SK-N-SH (cell line): ENCODE data around the gene GPR68. TPM values are rescaled to one million over a fixed set of nuclear protein-coding genes. Genes with fewer than 3 reads are reported as not detected.

Experiments used
- CTCF ChIA-PET: fragments of 300-600, 350-600 bp; formaldehyde crosslinking; extraction: SDS; loops from one replicate; lab custom pipeline; 2021; lab: Yijun Ruan, JAX
- POLR2A ChIA-PET: fragments of 350-600 bp; sonication (Branson Sonifier 250); formaldehyde crosslinking; extraction: SDS; loops from one replicate; lab custom pipeline; 2020; ENCODE audit warnings: antibody characterized with exemption, inconsistent platforms; lab: Yijun Ruan, JAX
- DNase-seq: peaks from one replicate; pipeline ENCODE4 v3.0.0; 2012
- H2AFZ ChIP-seq: fragments of 200-600 bp; sonication (generic); 2 replicates; pipeline ENCODE4 v1.8.1; 2016; ENCODE audit warnings: antibody characterized with exemption, mild to moderate bottlenecking, low read depth
- H3F3A ChIP-seq: fragments of 200-600 bp; sonication (generic); replicated peaks from 2 replicates; pipeline ENCODE3; 2016; ENCODE audit warnings: antibody characterized with exemption, mild to moderate bottlenecking; ENCODE audit not compliant: insufficient read depth
- H3K27ac ChIP-seq, 2 experiments: fragments of 200-500 bp in 1 of 2; fragments of 200-600 bp in 1 of 2; sonication (Bioruptor generic) in 1 of 2; sonication (generic), shearing (Covaris generic) in 1 of 2; 2 replicates each; pipeline versions ENCODE4 v1.5.1 to v1.6.1; 2014 to 2016; ENCODE audit warnings: low read depth in 2 of 2, inconsistent platforms in 1 of 2, low read length in 1 of 2, mild to moderate bottlenecking in 1 of 2, mixed read lengths in 1 of 2
- H3K27me3 ChIP-seq: fragments of 200-600 bp; sonication (generic), shearing (Covaris generic); 2 replicates; pipeline ENCODE4 v1.6.1; 2016; ENCODE audit warnings: mixed run types; ENCODE audit not compliant: insufficient read depth
- H3K36me3 ChIP-seq, 2 experiments: fragments of 200-500 bp in 1 of 2; fragments of 200-600 bp in 1 of 2; sonication (Bioruptor generic) in 1 of 2; sonication (generic) in 1 of 2; replicated peaks in 1 of 2; 2 replicates each; pipeline versions ENCODE3 to v1.5.1; 2014 to 2016; ENCODE audit warnings: low read length in 1 of 2, mild to moderate bottlenecking in 1 of 2; ENCODE audit not compliant: insufficient read depth in 2 of 2, control insufficient read depth in 1 of 2
- H3K4me1 ChIP-seq, 2 experiments: fragments of 200-500 bp in 1 of 2; fragments of 200-600 bp in 1 of 2; sonication (Bioruptor generic) in 1 of 2; sonication (generic), shearing (Covaris generic) in 1 of 2; 2 replicates each; pipeline versions ENCODE4 v1.5.1 to v1.6.1; 2014 to 2016; ENCODE audit warnings: low read depth in 1 of 2, low read length in 1 of 2, mixed run types in 1 of 2; ENCODE audit not compliant: insufficient read depth in 2 of 2, control insufficient read depth in 1 of 2
- H3K4me2 ChIP-seq: fragments of 200-600 bp; sonication (generic), shearing (Covaris generic); 2 replicates; pipeline ENCODE4 v1.6.1; 2017; ENCODE audit warnings: mixed run types
- H3K4me3 ChIP-seq, 2 experiments: fragments of 200-500 bp in 1 of 2; fragments of 200-600 bp in 1 of 2; sonication (Bioruptor generic) in 1 of 2; sonication (generic), shearing (Covaris generic) in 1 of 2; 2 replicates each; pipeline versions ENCODE4 v1.5.1 to v1.8.1; 2014 to 2016; ENCODE audit warnings: low read depth in 2 of 2, inconsistent platforms in 1 of 2, low read length in 1 of 2, mild to moderate bottlenecking in 1 of 2, mixed read lengths in 1 of 2, moderate library complexity in 1 of 2
- H3K79me2 ChIP-seq: fragments of 200-600 bp; sonication (generic); 2 replicates; pipeline ENCODE4 v1.8.1; 2017; ENCODE audit warnings: mild to moderate bottlenecking; ENCODE audit not compliant: insufficient read depth
- H3K9ac ChIP-seq: fragments of 200-600 bp; sonication (generic); 2 replicates; pipeline ENCODE4 v1.6.1; 2017; ENCODE audit warnings: mixed run types
- H3K9me2 ChIP-seq: fragments of 200-600 bp; sonication (generic); 2 replicates; pipeline ENCODE4 v1.6.1; 2017; ENCODE audit warnings: mixed run types
- H3K9me3 ChIP-seq: fragments of 200-600 bp; sonication (generic); 2 replicates; pipeline ENCODE4 v1.6.1; 2017; ENCODE audit warnings: mixed run types, mild to moderate bottlenecking, moderate library complexity
- H4K20me1 ChIP-seq: fragments of 200-600 bp; sonication (generic); 2 replicates; pipeline ENCODE4 v1.6.1; 2017; ENCODE audit warnings: mild to moderate bottlenecking, mixed run types; ENCODE audit not compliant: insufficient read depth
- CHD2 ChIP-seq: fragments of 150-350 bp; IDR thresholded peaks from 2 replicates; pipeline ENCODE4 v1.6.1; 2018; ENCODE audit warnings: low read length; ENCODE audit not compliant: partially characterized antibody
- FOSL2 ChIP-seq: IDR thresholded peaks from 2 replicates; pipeline ENCODE4 v1.4.0; 2012; ENCODE audit warnings: low read depth, mild to moderate bottlenecking, moderate library complexity, borderline replicate concordance
- FOXJ3 ChIP-seq: sonication (generic); formaldehyde crosslinking; IDR thresholded peaks from 2 replicates; pipeline ENCODE4 v1.5.1; 2020; ENCODE audit warnings: mild to moderate bottlenecking, missing genetic modification reagents
- GABPA ChIP-seq: IDR thresholded peaks from 2 replicates; pipeline ENCODE4 v1.4.0; 2012; ENCODE audit warnings: low read depth, mild to moderate bottlenecking
- MEF2A ChIP-seq: IDR thresholded peaks from 2 replicates; pipeline ENCODE4 v1.4.0; 2012; ENCODE audit warnings: low read depth, borderline replicate concordance
- MXI1 ChIP-seq: IDR thresholded peaks from 2 replicates; pipeline ENCODE4 v1.6.1; 2012; ENCODE audit warnings: mild to moderate bottlenecking, low read depth, low read length, improper control_type of control experiment
- NRF1 ChIP-seq: IDR thresholded peaks from 2 replicates; pipeline ENCODE4 v1.6.1; 2012; ENCODE audit warnings: low read depth, mild to moderate bottlenecking, low read length
- POLR2AphosphoS5 ChIP-seq: IDR thresholded peaks from 2 replicates; pipeline ENCODE4 v1.6.1; 2012; ENCODE audit warnings: low read depth, low read length
- RAD21 ChIP-seq: IDR thresholded peaks from 2 replicates; pipeline ENCODE4 v1.6.1; 2012; ENCODE audit warnings: mild to moderate bottlenecking, low read length
- RCOR1 ChIP-seq: fragments of 150-350 bp; IDR thresholded peaks from 2 replicates; pipeline ENCODE4 v1.6.1; 2017; ENCODE audit warnings: antibody characterized with exemption, low read length
- RFX5 ChIP-seq: IDR thresholded peaks from 2 replicates; pipeline ENCODE4 v1.6.1; 2012; ENCODE audit warnings: mild to moderate bottlenecking, improper control_type of control experiment, low read length
- RXRA ChIP-seq: IDR thresholded peaks from 2 replicates; pipeline ENCODE4 v1.4.0; 2012; ENCODE audit warnings: low read depth, mild to moderate bottlenecking, borderline replicate concordance
- SMC3 ChIP-seq: IDR thresholded peaks from 2 replicates; pipeline ENCODE4 v1.6.1; 2012; ENCODE audit warnings: low read depth, low read length, improper control_type of control experiment
- TEAD4 ChIP-seq: IDR thresholded peaks from 2 replicates; pipeline ENCODE4 v1.4.0; 2012; ENCODE audit warnings: mild to moderate bottlenecking, borderline replicate concordance; ENCODE audit not compliant: insufficient read depth
- YY1 ChIP-seq: IDR thresholded peaks from 2 replicates; pipeline ENCODE4 v1.4.0; 2012; ENCODE audit warnings: low read depth, mild to moderate bottlenecking
- whole genome bisulfite sequencing: methylation state at CpG from one replicate; pipeline ENCODE4 v1.1.6; 2017; ENCODE audit warnings: low lambda C conversion rate; 5-methylcytosine and 5-hydroxymethylcytosine counted together
- polyA plus RNA-seq, 3 experiments: library from polyadenylated mRNA; depleted of rRNA; stranded (reverse); fragments of >200 nt; gene quantifications; 2 replicates each; pipeline ENCODE4 v1.2.3, GENCODE V29; 2012
- TF ChIP-seq, protein P1 (sequence below): fragments of 200-600 bp; sonication (generic); IDR thresholded peaks from 2 replicates; pipeline ENCODE4 v1.6.1; 2017; ENCODE audit warnings: antibody characterized with exemption, mild to moderate bottlenecking, moderate library complexity
- TF ChIP-seq, protein P2 (sequence below): IDR thresholded peaks from 2 replicates; pipeline ENCODE4 v1.4.0; 2012; ENCODE audit warnings: low read depth, borderline replicate concordance
- TF ChIP-seq, protein P3 (sequence below): fragments of 150-350 bp; IDR thresholded peaks from 2 replicates; pipeline ENCODE4 v1.6.1; 2016; ENCODE audit warnings: mild to moderate bottlenecking, low read depth, low read length
- TF ChIP-seq, protein P4 (sequence below): IDR thresholded peaks from 2 replicates; pipeline ENCODE4 v1.6.1; 2012; ENCODE audit warnings: mild to moderate bottlenecking, low read depth, low read length, moderate library complexity
- TF ChIP-seq, protein P5 (sequence below): IDR thresholded peaks from 2 replicates; pipeline ENCODE4; 2012
- TF ChIP-seq, protein P6 (sequence below): fragments of 150-350 bp; IDR thresholded peaks from 2 replicates; pipeline ENCODE4 v1.6.1; 2017; ENCODE audit warnings: antibody characterized with exemption, low read length, low read depth, borderline replicate concordance

The GPR68 gene
- polyA plus RNA-seq, 1 of the 3 experiments (the other 2 are of a cell fraction): 0.18 TPM

DNA sequence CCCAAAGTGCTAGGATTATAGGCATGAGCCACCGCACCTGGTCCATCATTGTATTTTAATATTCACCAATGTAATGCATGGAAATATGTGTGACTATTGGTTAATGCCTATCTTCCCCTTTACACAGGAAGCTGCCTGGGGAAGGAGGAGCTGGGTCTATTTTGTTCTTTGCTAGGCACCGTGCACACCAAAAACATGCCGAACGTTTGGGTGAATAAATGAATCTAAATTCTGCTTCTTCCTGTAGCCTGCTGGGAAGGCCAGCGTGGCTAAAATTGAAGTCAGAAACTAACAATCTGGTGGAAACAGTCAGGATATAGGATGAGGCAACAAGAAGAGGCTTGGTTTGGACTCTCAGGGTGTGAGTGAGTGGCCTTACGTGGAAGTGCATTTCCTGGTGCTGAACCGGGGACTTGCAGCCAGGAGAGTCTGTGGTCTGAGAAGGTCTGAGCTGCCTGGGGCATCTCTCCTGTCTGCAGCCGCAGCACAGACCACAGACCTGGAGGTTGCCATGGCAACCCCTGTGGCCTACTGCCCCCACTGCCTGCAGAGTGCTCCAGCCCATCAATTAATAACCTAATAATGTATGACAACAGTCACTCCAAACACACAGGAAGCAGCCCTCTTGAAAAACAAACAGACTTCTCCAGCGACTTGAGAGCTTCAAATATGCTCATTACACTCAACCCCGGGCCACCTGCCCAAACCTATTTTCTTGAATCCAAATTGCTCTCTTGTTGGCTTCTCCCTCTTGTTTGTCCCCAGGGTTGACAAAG, 5.5 kb upstream of the GPR68 start:
- H3K36me3 ChIP-seq: no peaks in the 10 kb centered on the region
- ChIA-PET CTCF (interaction anchor here (0.6 to 6.4 kb wide), 10 partner anchors 8 to 78 kb away, joined by 3 to 61 read pairs (median 5); no protein-coding TSS in a partner anchor), POLR2A (interaction anchor here (0.9 to 2.7 kb wide), 3 partner anchors 35 to 79 kb away, joined by 4 to 13 read pairs (median 11); no protein-coding TSS in a partner anchor)
- no peaks in the 10 kb centered on the region for H3K9me3 ChIP-seq
- no peaks in the 10 kb centered on the region for H3K79me2 ChIP-seq
- no peak overlapping the region for H3K9ac ChIP-seq
- 51% methylated on average over 7 of the region's 10 CpGs for WGBS
- DNase-seq: peak; percentile 88
- H3K27ac ChIP-seq: peak overlapping the region; percentile 24 to 99; a peak in 3 of 4 replicates
- H3K9me2 ChIP-seq: no peaks in the 10 kb centered on the region
- H4K20me1 ChIP-seq: no peaks in the 10 kb centered on the region
- H3K4me2 ChIP-seq: no peak overlapping the region
- no peak overlapping the region for H2AFZ ChIP-seq
- no peaks in the 10 kb centered on the region for H3F3A ChIP-seq
- no peaks in the 10 kb centered on the region for H3K27me3 ChIP-seq
- peaks cover 0 to 68% of the 10 kb centered on the region in 2 experiments; a peak in 2 of 4 replicates for H3K4me1 ChIP-seq
- H3K4me3 ChIP-seq: no peak overlapping the region
- TF ChIP-seq YY1 (no peak), GABPA (no peak), FOXJ3 (0 out of 2 replicates have a peak, but pooled peaks have one; percentile 29), RFX5 (peak; percentile 33; the same call in 1 of the 2 replicates), FOSL2 (no peak), MEF2A (no peak), MXI1 (peak; percentile 80), RCOR1 (peak; percentile 79), RXRA (no peak), RAD21 (peak; percentile 48), TEAD4 (no peak), CHD2 (peak; percentile 60), NRF1 (no peak), POLR2AphosphoS5 (no peak), SMC3 (peak; percentile 23; the same call in 1 of the 2 replicates)
- TF ChIP-seq, protein P1, sequence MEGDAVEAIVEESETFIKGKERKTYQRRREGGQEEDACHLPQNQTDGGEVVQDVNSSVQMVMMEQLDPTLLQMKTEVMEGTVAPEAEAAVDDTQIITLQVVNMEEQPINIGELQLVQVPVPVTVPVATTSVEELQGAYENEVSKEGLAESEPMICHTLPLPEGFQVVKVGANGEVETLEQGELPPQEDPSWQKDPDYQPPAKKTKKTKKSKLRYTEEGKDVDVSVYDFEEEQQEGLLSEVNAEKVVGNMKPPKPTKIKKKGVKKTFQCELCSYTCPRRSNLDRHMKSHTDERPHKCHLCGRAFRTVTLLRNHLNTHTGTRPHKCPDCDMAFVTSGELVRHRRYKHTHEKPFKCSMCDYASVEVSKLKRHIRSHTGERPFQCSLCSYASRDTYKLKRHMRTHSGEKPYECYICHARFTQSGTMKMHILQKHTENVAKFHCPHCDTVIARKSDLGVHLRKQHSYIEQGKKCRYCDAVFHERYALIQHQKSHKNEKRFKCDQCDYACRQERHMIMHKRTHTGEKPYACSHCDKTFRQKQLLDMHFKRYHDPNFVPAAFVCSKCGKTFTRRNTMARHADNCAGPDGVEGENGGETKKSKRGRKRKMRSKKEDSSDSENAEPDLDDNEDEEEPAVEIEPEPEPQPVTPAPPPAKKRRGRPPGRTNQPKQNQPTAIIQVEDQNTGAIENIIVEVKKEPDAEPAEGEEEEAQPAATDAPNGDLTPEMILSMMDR: no peak
- TF ChIP-seq, protein P2, sequence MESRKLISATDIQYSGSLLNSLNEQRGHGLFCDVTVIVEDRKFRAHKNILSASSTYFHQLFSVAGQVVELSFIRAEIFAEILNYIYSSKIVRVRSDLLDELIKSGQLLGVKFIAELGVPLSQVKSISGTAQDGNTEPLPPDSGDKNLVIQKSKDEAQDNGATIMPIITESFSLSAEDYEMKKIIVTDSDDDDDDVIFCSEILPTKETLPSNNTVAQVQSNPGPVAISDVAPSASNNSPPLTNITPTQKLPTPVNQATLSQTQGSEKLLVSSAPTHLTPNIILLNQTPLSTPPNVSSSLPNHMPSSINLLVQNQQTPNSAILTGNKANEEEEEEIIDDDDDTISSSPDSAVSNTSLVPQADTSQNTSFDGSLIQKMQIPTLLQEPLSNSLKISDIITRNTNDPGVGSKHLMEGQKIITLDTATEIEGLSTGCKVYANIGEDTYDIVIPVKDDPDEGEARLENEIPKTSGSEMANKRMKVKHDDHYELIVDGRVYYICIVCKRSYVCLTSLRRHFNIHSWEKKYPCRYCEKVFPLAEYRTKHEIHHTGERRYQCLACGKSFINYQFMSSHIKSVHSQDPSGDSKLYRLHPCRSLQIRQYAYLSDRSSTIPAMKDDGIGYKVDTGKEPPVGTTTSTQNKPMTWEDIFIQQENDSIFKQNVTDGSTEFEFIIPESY: no peak
- TF ChIP-seq, protein P3, sequence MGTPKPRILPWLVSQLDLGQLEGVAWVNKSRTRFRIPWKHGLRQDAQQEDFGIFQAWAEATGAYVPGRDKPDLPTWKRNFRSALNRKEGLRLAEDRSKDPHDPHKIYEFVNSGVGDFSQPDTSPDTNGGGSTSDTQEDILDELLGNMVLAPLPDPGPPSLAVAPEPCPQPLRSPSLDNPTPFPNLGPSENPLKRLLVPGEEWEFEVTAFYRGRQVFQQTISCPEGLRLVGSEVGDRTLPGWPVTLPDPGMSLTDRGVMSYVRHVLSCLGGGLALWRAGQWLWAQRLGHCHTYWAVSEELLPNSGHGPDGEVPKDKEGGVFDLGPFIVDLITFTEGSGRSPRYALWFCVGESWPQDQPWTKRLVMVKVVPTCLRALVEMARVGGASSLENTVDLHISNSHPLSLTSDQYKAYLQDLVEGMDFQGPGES: no peak
- TF ChIP-seq, protein P4, sequence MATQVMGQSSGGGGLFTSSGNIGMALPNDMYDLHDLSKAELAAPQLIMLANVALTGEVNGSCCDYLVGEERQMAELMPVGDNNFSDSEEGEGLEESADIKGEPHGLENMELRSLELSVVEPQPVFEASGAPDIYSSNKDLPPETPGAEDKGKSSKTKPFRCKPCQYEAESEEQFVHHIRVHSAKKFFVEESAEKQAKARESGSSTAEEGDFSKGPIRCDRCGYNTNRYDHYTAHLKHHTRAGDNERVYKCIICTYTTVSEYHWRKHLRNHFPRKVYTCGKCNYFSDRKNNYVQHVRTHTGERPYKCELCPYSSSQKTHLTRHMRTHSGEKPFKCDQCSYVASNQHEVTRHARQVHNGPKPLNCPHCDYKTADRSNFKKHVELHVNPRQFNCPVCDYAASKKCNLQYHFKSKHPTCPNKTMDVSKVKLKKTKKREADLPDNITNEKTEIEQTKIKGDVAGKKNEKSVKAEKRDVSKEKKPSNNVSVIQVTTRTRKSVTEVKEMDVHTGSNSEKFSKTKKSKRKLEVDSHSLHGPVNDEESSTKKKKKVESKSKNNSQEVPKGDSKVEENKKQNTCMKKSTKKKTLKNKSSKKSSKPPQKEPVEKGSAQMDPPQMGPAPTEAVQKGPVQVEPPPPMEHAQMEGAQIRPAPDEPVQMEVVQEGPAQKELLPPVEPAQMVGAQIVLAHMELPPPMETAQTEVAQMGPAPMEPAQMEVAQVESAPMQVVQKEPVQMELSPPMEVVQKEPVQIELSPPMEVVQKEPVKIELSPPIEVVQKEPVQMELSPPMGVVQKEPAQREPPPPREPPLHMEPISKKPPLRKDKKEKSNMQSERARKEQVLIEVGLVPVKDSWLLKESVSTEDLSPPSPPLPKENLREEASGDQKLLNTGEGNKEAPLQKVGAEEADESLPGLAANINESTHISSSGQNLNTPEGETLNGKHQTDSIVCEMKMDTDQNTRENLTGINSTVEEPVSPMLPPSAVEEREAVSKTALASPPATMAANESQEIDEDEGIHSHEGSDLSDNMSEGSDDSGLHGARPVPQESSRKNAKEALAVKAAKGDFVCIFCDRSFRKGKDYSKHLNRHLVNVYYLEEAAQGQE: no peak
- TF ChIP-seq, protein P5, sequence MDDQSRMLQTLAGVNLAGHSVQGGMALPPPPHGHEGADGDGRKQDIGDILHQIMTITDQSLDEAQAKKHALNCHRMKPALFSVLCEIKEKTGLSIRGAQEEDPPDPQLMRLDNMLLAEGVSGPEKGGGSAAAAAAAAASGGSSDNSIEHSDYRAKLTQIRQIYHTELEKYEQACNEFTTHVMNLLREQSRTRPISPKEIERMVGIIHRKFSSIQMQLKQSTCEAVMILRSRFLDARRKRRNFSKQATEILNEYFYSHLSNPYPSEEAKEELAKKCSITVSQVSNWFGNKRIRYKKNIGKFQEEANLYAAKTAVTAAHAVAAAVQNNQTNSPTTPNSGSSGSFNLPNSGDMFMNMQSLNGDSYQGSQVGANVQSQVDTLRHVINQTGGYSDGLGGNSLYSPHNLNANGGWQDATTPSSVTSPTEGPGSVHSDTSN: peak; percentile 54
- TF ChIP-seq, protein P6, sequence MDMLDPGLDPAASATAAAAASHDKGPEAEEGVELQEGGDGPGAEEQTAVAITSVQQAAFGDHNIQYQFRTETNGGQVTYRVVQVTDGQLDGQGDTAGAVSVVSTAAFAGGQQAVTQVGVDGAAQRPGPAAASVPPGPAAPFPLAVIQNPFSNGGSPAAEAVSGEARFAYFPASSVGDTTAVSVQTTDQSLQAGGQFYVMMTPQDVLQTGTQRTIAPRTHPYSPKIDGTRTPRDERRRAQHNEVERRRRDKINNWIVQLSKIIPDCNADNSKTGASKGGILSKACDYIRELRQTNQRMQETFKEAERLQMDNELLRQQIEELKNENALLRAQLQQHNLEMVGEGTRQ: no peak
